Measurements from ENCODE around the gene SLC2A6. TPM values are rescaled to one million over a fixed set of nuclear protein-coding genes. Genes with fewer than 3 reads are reported as not detected.

Gene SLC2A6
- polyA plus RNA-seq, 1 of the 3 experiments (the other 2 are of a cell fraction) = 5.2 TPM

- Histone ChIP-seq H3K4me1 (ENCODE audit: control insufficient read depth in 1 of 2, insufficient read depth in 2 of 2, low read depth in 1 of 2, low read length in 1 of 2) (peaks cover 0 to 80% of the 10 kb centered on the region in 2 experiments; a peak in 2 of 4 replicates), H3K9me2 (no peaks in the 10 kb centered on the region), H3K9me3 (no peaks in the 10 kb centered on the region), H3K4me3 (ENCODE audit: low read depth in 2 of 2, low read length in 1 of 2) (no peak overlapping the region), H3K79me2 (ENCODE audit: insufficient read depth) (no peaks in the 10 kb centered on the region), H3K9ac (no peak overlapping the region), H3K27ac (ENCODE audit: low read depth in 2 of 2, low read length in 1 of 2) (no peak overlapping the region; a peak in 1 of 4 replicates), H3K27me3 (ENCODE audit: insufficient read depth) (no peaks in the 10 kb centered on the region), H3F3A (replicated peaks; ENCODE audit: insufficient read depth) (no peaks in the 10 kb centered on the region), H4K20me1 (ENCODE audit: insufficient read depth) (no peaks in the 10 kb centered on the region), H2AFZ (ENCODE audit: low read depth) (no peak overlapping the region), H3K36me3 (replicated peaks in 1 of 2; ENCODE audit: control insufficient read depth in 1 of 2, insufficient read depth in 2 of 2, low read length in 1 of 2) (no peaks in the 10 kb centered on the region), H3K4me2 (no peak overlapping the region)
- TF ChIP-seq FOXM1 (IDR thresholded peaks at IDR 0.05; ENCODE audit: low read depth) (no peak), RCOR1 (IDR thresholded peaks at IDR 0.05; ENCODE audit: low read length) (no peak), PBX3 (IDR thresholded peaks at IDR 0.05) (no peak), RXRA (IDR thresholded peaks at IDR 0.05; ENCODE audit: borderline replicate concordance, low read depth) (no peak), RAD21 (IDR thresholded peaks at IDR 0.05; ENCODE audit: low read length) (no peak), USF1 (IDR thresholded peaks at IDR 0.05; ENCODE audit: borderline replicate concordance, low read depth) (no peak), MAX (IDR thresholded peaks at IDR 0.05; ENCODE audit: low read depth) (no peak), ELF1 (IDR thresholded peaks at IDR 0.05) (no peak), TAF1 (IDR thresholded peaks at IDR 0.05; ENCODE audit: borderline replicate concordance, low read depth, low read length) (no peak), USF2 (IDR thresholded peaks at IDR 0.05; ENCODE audit: borderline replicate concordance, low read depth, low read length) (no peak), SIN3A (IDR thresholded peaks at IDR 0.05; ENCODE audit: borderline replicate concordance, low read depth, low read length) (no peak), YY1 (IDR thresholded peaks at IDR 0.05; ENCODE audit: low read depth) (no peak), GABPA (IDR thresholded peaks at IDR 0.05; ENCODE audit: low read depth) (no peak), NRF1 (IDR thresholded peaks at IDR 0.05; ENCODE audit: low read depth, low read length) (no peak), MEF2A (IDR thresholded peaks at IDR 0.05; ENCODE audit: borderline replicate concordance, low read depth) (no peak)
- POLR2A ChIA-PET = no interaction called here
- CTCF ChIA-PET = interaction anchor here (0.8 to 1.2 kb wide), 4 partner anchors 15 to 41 kb away, joined by 3 to 4 read pairs (median 3); no protein-coding TSS in a partner anchor
- DNase-seq = no peak
- 61% methylated on average over 5 of the region's 5 CpGs for WGBS (ENCODE audit: low lambda C conversion rate)
These were observed 39.3 kb upstream of the SLC2A6 start for GRCh38 chr9:133518200-133518599.

GRCh38 chr9:133517711-133518110 lies 38.8 kb upstream of the SLC2A6 start:
- no peaks in the 10 kb centered on the region for H3K79me2 ChIP-seq (ENCODE audit: insufficient read depth)
- no peak overlapping the region for H3K4me2 ChIP-seq
- H2AFZ ChIP-seq (ENCODE audit: low read depth) = no peak overlapping the region
- H3F3A ChIP-seq (replicated peaks; ENCODE audit: insufficient read depth) = no peaks in the 10 kb centered on the region
- no peak overlapping the region for H3K9ac ChIP-seq
- H3K4me1 ChIP-seq (ENCODE audit: control insufficient read depth in 1 of 2, insufficient read depth in 2 of 2, low read depth in 1 of 2, low read length in 1 of 2) = peaks cover 0 to 80% of the 10 kb centered on the region in 2 experiments; a peak in 2 of 4 replicates
- POLR2A ChIA-PET = no interaction called here
- H4K20me1 ChIP-seq (ENCODE audit: insufficient read depth) = no peaks in the 10 kb centered on the region
- no peaks in the 10 kb centered on the region for H3K9me3 ChIP-seq
- H3K9me2 ChIP-seq = no peaks in the 10 kb centered on the region
- H3K27me3 ChIP-seq (ENCODE audit: insufficient read depth) = no peaks in the 10 kb centered on the region
- CTCF ChIA-PET = interaction anchor here (0.8 to 1.2 kb wide), 4 partner anchors 16 to 42 kb away, joined by 3 read pairs; no protein-coding TSS in a partner anchor
- H3K4me3 ChIP-seq (ENCODE audit: low read depth in 2 of 2, low read length in 1 of 2) = no peak overlapping the region
- H3K27ac ChIP-seq (ENCODE audit: low read depth in 2 of 2, low read length in 1 of 2) = peak overlapping the region in 1 of 2 experiments; percentile 36; a peak in 1 of 4 replicates
- no peak for TF ChIP-seq MEF2A (IDR thresholded peaks at IDR 0.05; ENCODE audit: borderline replicate concordance, low read depth)
- H3K36me3 ChIP-seq (replicated peaks in 1 of 2; ENCODE audit: control insufficient read depth in 1 of 2, insufficient read depth in 2 of 2, low read length in 1 of 2) = no peaks in the 10 kb centered on the region
- 35% methylated on average over 4 of the region's 8 CpGs for WGBS (ENCODE audit: low lambda C conversion rate)
- no peak for DNase-seq

Data from SK-N-SH (cell line).